ENCODE measurements around the gene ZFP90.
"Not testable (repeated sequence)": the region's sequence is repeated elsewhere in the genome, so short reads cannot be mapped to it uniquely, and the experiment has no call there.

ZFP90 gene

GRCh38 chr16:68553186-68553585 lies 14.1 kb downstream of the ZFP90 start:
- H3K9ac ChIP-seq (ENCODE audit: insufficient read length, low read depth): no peak overlapping the region
- no peak overlapping the region for H3K4me3 ChIP-seq (ENCODE audit: insufficient read length, low read depth)
- no peaks in the 10 kb centered on the region for H3K4me1 ChIP-seq (ENCODE audit: insufficient read depth, insufficient read length)
- peaks cover 89% of the 10 kb centered on the region for H3K9me3 ChIP-seq (ENCODE audit: insufficient read depth, low read length)
- TF ChIP-seq SUZ12 (IDR thresholded peaks at IDR 0.05; ENCODE audit: extremely low read depth, insufficient read depth, insufficient read length): no peak
- TF ChIP-seq YY1 (IDR thresholded peaks at IDR 0.05; ENCODE audit: insufficient read depth, insufficient read length): no peak
- no peak for TF ChIP-seq ZNF274 (IDR thresholded peaks at IDR 0.05; ENCODE audit: low read depth, low read length)
- no peak for DNase-seq (ENCODE audit: low read depth, low spot score)
- H3K27me3 ChIP-seq (ENCODE audit: insufficient read depth, insufficient read length): no peaks in the 10 kb centered on the region
- peaks cover 65% of the 10 kb centered on the region for H3K36me3 ChIP-seq (ENCODE audit: insufficient read depth, insufficient read length, low read length)

- DNase-seq (ENCODE audit: low read depth, low spot score); H3K4me1 ChIP-seq (ENCODE audit: insufficient read depth, insufficient read length); H3K4me3 ChIP-seq (ENCODE audit: insufficient read length, low read depth); H3K9ac ChIP-seq (ENCODE audit: insufficient read length, low read depth); H3K27me3 ChIP-seq (ENCODE audit: insufficient read depth, insufficient read length): not testable (repeated sequence)
- H3K9me3 ChIP-seq (ENCODE audit: insufficient read depth, low read length): peaks cover 100% of the 10 kb centered on the region
- H3K36me3 ChIP-seq (ENCODE audit: insufficient read depth, insufficient read length, low read length): peaks cover 72% of the 10 kb centered on the region
Measured at GRCh38 chr16:68560341-68560740, 21.2 kb downstream of the ZFP90 start.

DNA sequence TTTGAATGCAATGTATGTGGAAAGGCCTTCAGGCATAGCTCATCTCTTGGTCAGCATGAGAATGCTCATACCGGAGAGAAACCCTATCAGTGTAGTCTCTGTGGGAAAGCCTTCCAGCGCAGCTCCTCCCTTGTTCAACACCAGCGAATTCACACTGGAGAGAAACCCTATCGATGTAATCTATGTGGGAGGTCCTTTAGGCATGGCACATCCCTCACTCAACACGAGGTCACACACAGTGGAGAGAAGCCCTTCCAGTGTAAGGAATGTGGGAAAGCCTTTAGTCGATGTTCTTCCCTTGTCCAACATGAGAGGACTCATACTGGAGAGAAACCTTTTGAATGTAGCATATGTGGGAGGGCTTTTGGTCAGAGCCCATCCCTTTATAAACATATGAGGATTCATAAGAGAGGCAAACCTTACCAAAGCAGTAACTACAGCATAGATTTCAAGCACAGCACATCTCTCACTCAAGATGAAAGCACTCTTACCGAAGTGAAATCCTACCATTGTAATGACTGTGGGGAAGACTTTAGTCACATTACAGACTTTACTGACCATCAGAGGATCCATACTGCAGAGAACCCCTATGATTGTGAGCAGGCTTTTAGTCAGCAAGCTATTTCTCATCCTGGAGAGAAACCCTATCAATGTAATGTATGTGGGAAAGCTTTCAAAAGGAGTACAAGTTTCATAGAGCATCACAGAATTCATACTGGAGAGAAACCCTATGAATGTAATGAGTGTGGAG lies 24.7 kb downstream of the ZFP90 start:
- DNase-seq (ENCODE audit: low read depth, low spot score): no peak
- H3K9ac ChIP-seq (ENCODE audit: insufficient read length, low read depth): no peak overlapping the region
- H3K4me3 ChIP-seq (ENCODE audit: insufficient read length, low read depth): no peak overlapping the region
- no peaks in the 10 kb centered on the region for H3K27me3 ChIP-seq (ENCODE audit: insufficient read depth, insufficient read length)
- TF ChIP-seq ZNF274 (IDR thresholded peaks at IDR 0.05; ENCODE audit: low read depth, low read length): no peak
- no peak for TF ChIP-seq SUZ12 (IDR thresholded peaks at IDR 0.05; ENCODE audit: extremely low read depth, insufficient read depth, insufficient read length)
- no peak for TF ChIP-seq YY1 (IDR thresholded peaks at IDR 0.05; ENCODE audit: insufficient read depth, insufficient read length)
- peaks cover 100% of the 10 kb centered on the region for H3K9me3 ChIP-seq (ENCODE audit: insufficient read depth, low read length)
- H3K4me1 ChIP-seq (ENCODE audit: insufficient read depth, insufficient read length): no peaks in the 10 kb centered on the region
- peaks cover 56% of the 10 kb centered on the region for H3K36me3 ChIP-seq (ENCODE audit: insufficient read depth, insufficient read length, low read length)

GRCh38 chr16:68564382-68564985 lies 25.4 kb downstream of the ZFP90 start:
- Histone ChIP-seq H3K4me1 (ENCODE audit: insufficient read depth, insufficient read length) (no peaks in the 10 kb centered on the region), H3K4me3 (ENCODE audit: insufficient read length, low read depth) (no peak overlapping the region), H3K27me3 (ENCODE audit: insufficient read depth, insufficient read length) (no peaks in the 10 kb centered on the region), H3K9me3 (ENCODE audit: insufficient read depth, low read length) (peaks cover 100% of the 10 kb centered on the region), H3K9ac (ENCODE audit: insufficient read length, low read depth) (no peak overlapping the region), H3K36me3 (ENCODE audit: insufficient read depth, insufficient read length, low read length) (peaks cover 49% of the 10 kb centered on the region)
- DNase-seq (ENCODE audit: low read depth, low spot score): no peak
- TF ChIP-seq YY1 (IDR thresholded peaks at IDR 0.05; ENCODE audit: insufficient read depth, insufficient read length) (no peak), ZNF274 (IDR thresholded peaks at IDR 0.05; ENCODE audit: low read depth, low read length) (peak; percentile 96), SUZ12 (IDR thresholded peaks at IDR 0.05; ENCODE audit: extremely low read depth, insufficient read depth, insufficient read length) (no peak)

GRCh38 chr16:68574479-68574878 lies 35.4 kb downstream of the ZFP90 start:
- H3K4me3 ChIP-seq (ENCODE audit: insufficient read length, low read depth): no peak overlapping the region
- TF ChIP-seq YY1 (IDR thresholded peaks at IDR 0.05; ENCODE audit: insufficient read depth, insufficient read length) (no peak), ZNF274 (IDR thresholded peaks at IDR 0.05; ENCODE audit: low read depth, low read length) (no peak), SUZ12 (IDR thresholded peaks at IDR 0.05; ENCODE audit: extremely low read depth, insufficient read depth, insufficient read length) (no peak)
- peaks cover 94% of the 10 kb centered on the region for H3K9me3 ChIP-seq (ENCODE audit: insufficient read depth, low read length)

DNA sequence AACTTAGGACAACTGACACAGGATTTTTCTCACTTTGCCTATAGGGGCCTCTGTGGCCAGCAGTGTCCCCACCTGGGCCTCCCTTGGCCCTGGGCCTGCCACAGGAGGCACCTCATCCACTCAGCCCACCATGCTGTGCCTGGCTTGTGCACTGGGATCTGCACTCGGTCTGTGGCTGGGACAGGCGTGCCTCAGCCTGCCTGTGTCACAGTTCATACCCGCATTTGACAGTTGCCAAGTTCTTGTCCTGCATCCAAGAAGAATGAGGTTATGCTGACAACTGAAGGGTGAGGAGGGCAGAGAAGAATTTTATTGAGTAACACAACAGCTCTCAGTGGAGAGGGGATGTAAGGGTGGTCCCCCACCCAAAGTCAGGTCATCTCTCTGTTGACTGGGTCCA lies 36.0 kb downstream of the ZFP90 start:
- Histone ChIP-seq H3K4me1 (ENCODE audit: insufficient read depth, insufficient read length) (no peaks in the 10 kb centered on the region), H3K9me3 (ENCODE audit: insufficient read depth, low read length) (peaks cover 90% of the 10 kb centered on the region), H3K27me3 (ENCODE audit: insufficient read depth, insufficient read length) (no peaks in the 10 kb centered on the region), H3K4me3 (ENCODE audit: insufficient read length, low read depth) (no peak overlapping the region), H3K36me3 (ENCODE audit: insufficient read depth, insufficient read length, low read length) (no peaks in the 10 kb centered on the region), H3K9ac (ENCODE audit: insufficient read length, low read depth) (no peak overlapping the region)
- TF ChIP-seq YY1 (IDR thresholded peaks at IDR 0.05; ENCODE audit: insufficient read depth, insufficient read length): no peak
- no peak for TF ChIP-seq SUZ12 (IDR thresholded peaks at IDR 0.05; ENCODE audit: extremely low read depth, insufficient read depth, insufficient read length)
- no peak for TF ChIP-seq ZNF274 (IDR thresholded peaks at IDR 0.05; ENCODE audit: low read depth, low read length)
- DNase-seq (ENCODE audit: low read depth, low spot score): no peak

More at GRCh38 chr16:68574479-68574878, 35.4 kb downstream of the ZFP90 start:
- Histone ChIP-seq H3K36me3 (ENCODE audit: insufficient read depth, insufficient read length, low read length) (no peaks in the 10 kb centered on the region), H3K9ac (ENCODE audit: insufficient read length, low read depth) (no peak overlapping the region), H3K4me1 (ENCODE audit: insufficient read depth, insufficient read length) (no peaks in the 10 kb centered on the region), H3K27me3 (ENCODE audit: insufficient read depth, insufficient read length) (no peaks in the 10 kb centered on the region)
- DNase-seq (ENCODE audit: low read depth, low spot score): no peak

GRCh38 chr16:68577352-68577853 lies 38.3 kb downstream of the ZFP90 start:
- DNase-seq (ENCODE audit: low read depth, low spot score): no peak
- TF ChIP-seq SUZ12 (IDR thresholded peaks at IDR 0.05; ENCODE audit: extremely low read depth, insufficient read depth, insufficient read length) (no peak), YY1 (IDR thresholded peaks at IDR 0.05; ENCODE audit: insufficient read depth, insufficient read length) (no peak), ZNF274 (IDR thresholded peaks at IDR 0.05; ENCODE audit: low read depth, low read length) (no peak)
- H3K9ac ChIP-seq (ENCODE audit: insufficient read length, low read depth): no peak overlapping the region
- H3K4me1 ChIP-seq (ENCODE audit: insufficient read depth, insufficient read length): no peaks in the 10 kb centered on the region
- H3K9me3 ChIP-seq (ENCODE audit: insufficient read depth, low read length): peaks cover 69% of the 10 kb centered on the region
- no peaks in the 10 kb centered on the region for H3K36me3 ChIP-seq (ENCODE audit: insufficient read depth, insufficient read length, low read length)
- no peak overlapping the region for H3K4me3 ChIP-seq (ENCODE audit: insufficient read length, low read depth)
- H3K27me3 ChIP-seq (ENCODE audit: insufficient read depth, insufficient read length): no peaks in the 10 kb centered on the region

All from NT2/D1 (cell line).